CD14-positive monocyte (primary cell): ENCODE data around the gene RPL3. TPM values are rescaled to one million over a fixed set of nuclear protein-coding genes. Genes with fewer than 3 reads are reported as not detected.

Experiments used
- DNase-seq, 3 donors: peaks; one replicate each; pipeline ENCODE4 v3.0.0-alpha.2; 2011 to 2022
- H2AFZ ChIP-seq: 2 replicates; pipeline ENCODE4 v1.6.0; 2012; ENCODE audit warnings: mild to moderate bottlenecking, low read depth, low read length, inconsistent platforms; ENCODE audit not compliant: insufficient read depth, poor library complexity, severe bottlenecking
- H3K27ac ChIP-seq, 2 donors: 1 replicate in 1 of 2; 2 replicates in 1 of 2; pipeline ENCODE4 v1.5.1; 2012 to 2013; ENCODE audit warnings: low read length in 2 of 2, control low read depth in 1 of 2, inconsistent platforms in 1 of 2, low read depth in 1 of 2, mild to moderate bottlenecking in 1 of 2
- H3K27me3 ChIP-seq, 2 donors: one replicate each; pipeline versions ENCODE4 v1.6.0 to v1.6.1; 2011 to 2013; ENCODE audit warnings: low read length in 2 of 2; ENCODE audit not compliant: control insufficient read depth in 2 of 2, insufficient read depth in 2 of 2
- H3K36me3 ChIP-seq, 2 donors: replicated peaks in 1 of 2; 1 replicate in 1 of 2; 2 replicates in 1 of 2; pipeline versions ENCODE4 v1.5.1 to v1.6.1; 2012 to 2013; ENCODE audit warnings: low read length in 2 of 2, control low read depth in 1 of 2, inconsistent platforms in 1 of 2, mild to moderate bottlenecking in 1 of 2; ENCODE audit not compliant: insufficient read depth in 2 of 2, control insufficient read depth in 1 of 2
- H3K4me1 ChIP-seq, 2 donors: 1 replicate in 1 of 2; 2 replicates in 1 of 2; pipeline versions ENCODE4 v1.5.1 to v1.6.1; 2012 to 2013; ENCODE audit warnings: low read length in 2 of 2, control low read depth in 1 of 2, inconsistent platforms in 1 of 2, mild to moderate bottlenecking in 1 of 2, moderate library complexity in 1 of 2; ENCODE audit not compliant: insufficient read depth in 2 of 2, control insufficient read depth in 1 of 2
- H3K4me2 ChIP-seq: replicated peaks from 2 replicates; pipeline ENCODE3; 2012; ENCODE audit warnings: low read length, moderate library complexity, mild to moderate bottlenecking; ENCODE audit not compliant: poor library complexity, severe bottlenecking; ENCODE audit errors: extremely low read depth
- H3K4me3 ChIP-seq, 3 experiments: fragments of 200-600 bp in 1 of 3; sonication (generic) in 1 of 3; replicated peaks in 1 of 3; 1 replicate in 2 of 3; 2 replicates in 1 of 3; pipeline ENCODE4 v1.5.1; 2011 to 2013; ENCODE audit warnings: low read length in 3 of 3, mild to moderate bottlenecking in 3 of 3, control low read depth in 2 of 3, low read depth in 2 of 3, inconsistent platforms in 1 of 3, moderate library complexity in 1 of 3
- H3K79me2 ChIP-seq: 2 replicates; pipeline ENCODE4 v1.6.0; 2012; ENCODE audit warnings: mild to moderate bottlenecking, control low read depth, inconsistent platforms, low read length, moderate library complexity; ENCODE audit not compliant: insufficient read depth
- H3K9ac ChIP-seq: 2 replicates; pipeline ENCODE4 v1.6.0; 2017; ENCODE audit warnings: low read length, mild to moderate bottlenecking; ENCODE audit not compliant: insufficient read depth, poor library complexity, severe bottlenecking
- H3K9me3 ChIP-seq, 2 donors: replicated peaks in 1 of 2; 1 replicate in 1 of 2; 2 replicates in 1 of 2; pipeline versions ENCODE4 v1.5.1 to v1.6.1; 2012 to 2013; ENCODE audit warnings: low read length in 2 of 2, control low read depth in 1 of 2; ENCODE audit not compliant: control insufficient read depth in 1 of 2, insufficient read depth in 1 of 2
- H4K20me1 ChIP-seq: 2 replicates; pipeline ENCODE4 v1.6.0; 2012; ENCODE audit warnings: mild to moderate bottlenecking, low read length, control low read depth, moderate library complexity; ENCODE audit not compliant: insufficient read depth
- H3K27ac Mint-ChIP-seq, 7 donors: one replicate each; pipeline ENCODE4 v1.8.0; 2020; ENCODE audit warnings: mild to moderate bottlenecking in 7 of 7, mixed read lengths in 7 of 7, moderate library complexity in 6 of 7, inconsistent platforms in 2 of 7
- H3K27me3 Mint-ChIP-seq, 3 donors: one replicate each; pipeline ENCODE4 v1.8.0; 2021 to 2022; ENCODE audit warnings: low read depth in 3 of 3, mild to moderate bottlenecking in 3 of 3, mixed read lengths in 3 of 3, moderate library complexity in 3 of 3, inconsistent platforms in 1 of 3
- H3K36me3 Mint-ChIP-seq, 2 donors: one replicate each; pipeline ENCODE4 v1.8.0; 2020; ENCODE audit warnings: mixed read lengths in 2 of 2, inconsistent platforms in 1 of 2, mild to moderate bottlenecking in 1 of 2
- H3K4me1 Mint-ChIP-seq: one replicate; pipeline ENCODE4 v1.8.0; 2020; ENCODE audit warnings: mild to moderate bottlenecking, mixed read lengths
- H3K4me3 Mint-ChIP-seq, 2 donors: one replicate each; pipeline ENCODE4 v1.8.0; 2020; ENCODE audit warnings: mild to moderate bottlenecking in 2 of 2, mixed read lengths in 2 of 2, moderate library complexity in 1 of 2
- H3K9me3 Mint-ChIP-seq, 7 donors: one replicate each; pipeline ENCODE4 v1.8.0; 2020 to 2022; ENCODE audit warnings: mixed read lengths in 7 of 7, mild to moderate bottlenecking in 6 of 7, moderate library complexity in 6 of 7, inconsistent platforms in 2 of 7
- CTCF ChIP-seq: fragments of 200-600 bp; IDR thresholded peaks from one replicate; pipeline ENCODE4 v1.8.0; 2022; ENCODE audit warnings: antibody characterized with exemption, mild to moderate bottlenecking
- WGBS: methylation state at CpG from one replicate; pipeline ENCODE4 v1.1.5; 2013; ENCODE audit warnings: missing lambda C conversion rate; ENCODE audit not compliant: insufficient coverage; 5-methylcytosine and 5-hydroxymethylcytosine counted together
- intact Hi-C, 2 donors: fragments of 100-400 bp; cut with micrococcal nuclease; formaldehyde crosslinking; loops; one replicate each; pipeline versions ENCODE4 v1.15.0 to v1.15.1; 2023
- polyA plus RNA-seq, 3 donors: library from polyadenylated mRNA; depleted of rRNA in 1 of 3; unstranded in 2 of 3; stranded (reverse) in 1 of 3; fragments of 300-500 nt in 2 of 3; fragments of >200 nt in 1 of 3; fragmentation: Illumina TruSeq in 2 of 3; gene quantifications; 1 replicate in 2 of 3; 2 replicates in 1 of 3; pipeline ENCODE4 v1.2.3, GENCODE V29; 2012 to 2021

RPL3 gene
- polyA plus RNA-seq, 3 donors, result 604 to 2,104 (median 698) TPM

GRCh38 chr22:39284983-39285382 is 34.4 kb downstream of the RPL3 start:
- intact Hi-C loops, result no loop called here
- no peak overlapping the region for H3K4me3 Mint-ChIP-seq

GRCh38 chr22:39284142-39284980 is 35.1 kb downstream of the RPL3 start:
- no peak for DNase-seq
- Histone ChIP-seq H3K4me3 (no peak overlapping the region), H3K4me1 (peaks cover 56 to 62% of the 10 kb centered on the region in 2 donors), H2AFZ (no peak overlapping the region), H3K27me3 (peaks cover 3 to 13% of the 10 kb centered on the region in 2 donors), H4K20me1 (no peaks in the 10 kb centered on the region), H3K4me2 (no peak overlapping the region), H3K27ac (no peak overlapping the region), H3K9me3 (peaks cover 9 to 10% of the 10 kb centered on the region in 2 donors), H3K79me2 (no peaks in the 10 kb centered on the region), H3K9ac (no peak overlapping the region), H3K36me3 (no peaks in the 10 kb centered on the region)
- TF ChIP-seq CTCF, result no peak
- H3K4me3 Mint-ChIP-seq, result no peak overlapping the region
- intact Hi-C loops, result no loop called here
- peaks cover 12 to 13% of the 10 kb centered on the region in 2 donors for H3K36me3 Mint-ChIP-seq
- H3K4me1 Mint-ChIP-seq, result peaks cover 59% of the 10 kb centered on the region
- peaks cover 15 to 31% (median 25%) of the 10 kb centered on the region in 3 donors for H3K27me3 Mint-ChIP-seq
- H3K9me3 Mint-ChIP-seq, result peaks cover 8 to 14% (median 10%) of the 10 kb centered on the region in 7 donors
- H3K27ac Mint-ChIP-seq, result peak overlapping the region in 3 of 7 donors; percentile 28 to 71 (median 63)
- 90% methylated on average over 14 of the region's 19 CpGs for WGBS

More at GRCh38 chr22:39284983-39285382, 34.4 kb downstream of the RPL3 start:
- no peak overlapping the region for H3K27ac ChIP-seq
- TF ChIP-seq CTCF, result no peak
- H4K20me1 ChIP-seq, result no peaks in the 10 kb centered on the region
- no peak for DNase-seq
- Mint-ChIP-seq H3K4me1 (peaks cover 56% of the 10 kb centered on the region), H3K36me3 (peaks cover 12 to 13% of the 10 kb centered on the region in 2 donors), H3K9me3 (peaks cover 8 to 14% (median 10%) of the 10 kb centered on the region in 7 donors), H3K27me3 (peaks cover 9 to 26% (median 18%) of the 10 kb centered on the region in 3 donors), H3K27ac (peak overlapping the region in 4 of 7 donors; percentile 28 to 83 (median 59))
- peaks cover 0 to 7% of the 10 kb centered on the region in 2 donors for H3K27me3 ChIP-seq
- no peak overlapping the region for H3K4me2 ChIP-seq
- H3K9me3 ChIP-seq, result peaks cover 9 to 10% of the 10 kb centered on the region in 2 donors
- no peaks in the 10 kb centered on the region for H3K36me3 ChIP-seq
- 33% methylated on average over 1 of the region's 3 CpGs for WGBS
- H3K4me1 ChIP-seq, result peaks cover 56 to 62% of the 10 kb centered on the region in 2 donors
- H3K9ac ChIP-seq, result no peak overlapping the region
- no peak overlapping the region for H3K4me3 ChIP-seq
- H3K79me2 ChIP-seq, result no peaks in the 10 kb centered on the region
- H2AFZ ChIP-seq, result no peak overlapping the region
